ENCODE results near the gene LURAP1L.
"Not testable (repeated sequence)": the region's sequence is repeated elsewhere in the genome, so short reads cannot be mapped to it uniquely, and the experiment has no call there.

DNA sequence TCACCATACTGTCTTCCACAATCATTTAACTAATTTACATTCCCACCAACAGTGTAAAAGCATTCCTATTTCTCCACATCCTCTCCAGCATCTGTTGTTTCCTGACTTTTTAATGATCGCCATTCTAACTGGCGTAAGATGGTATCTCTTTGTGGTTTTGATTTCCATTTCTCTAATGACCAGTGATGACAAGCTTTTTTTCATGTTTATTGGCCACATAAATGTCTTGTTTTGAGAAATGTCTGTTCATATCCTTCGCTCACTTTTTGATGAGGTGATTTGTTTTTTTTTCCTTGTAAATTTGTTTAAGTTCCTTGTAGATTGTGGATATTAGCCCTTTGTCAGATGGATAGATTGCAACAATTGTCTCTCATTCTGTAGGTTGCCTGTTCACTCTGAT lies 90.6 kb downstream of the LURAP1L start:
- TF ChIP-seq, protein P1, sequence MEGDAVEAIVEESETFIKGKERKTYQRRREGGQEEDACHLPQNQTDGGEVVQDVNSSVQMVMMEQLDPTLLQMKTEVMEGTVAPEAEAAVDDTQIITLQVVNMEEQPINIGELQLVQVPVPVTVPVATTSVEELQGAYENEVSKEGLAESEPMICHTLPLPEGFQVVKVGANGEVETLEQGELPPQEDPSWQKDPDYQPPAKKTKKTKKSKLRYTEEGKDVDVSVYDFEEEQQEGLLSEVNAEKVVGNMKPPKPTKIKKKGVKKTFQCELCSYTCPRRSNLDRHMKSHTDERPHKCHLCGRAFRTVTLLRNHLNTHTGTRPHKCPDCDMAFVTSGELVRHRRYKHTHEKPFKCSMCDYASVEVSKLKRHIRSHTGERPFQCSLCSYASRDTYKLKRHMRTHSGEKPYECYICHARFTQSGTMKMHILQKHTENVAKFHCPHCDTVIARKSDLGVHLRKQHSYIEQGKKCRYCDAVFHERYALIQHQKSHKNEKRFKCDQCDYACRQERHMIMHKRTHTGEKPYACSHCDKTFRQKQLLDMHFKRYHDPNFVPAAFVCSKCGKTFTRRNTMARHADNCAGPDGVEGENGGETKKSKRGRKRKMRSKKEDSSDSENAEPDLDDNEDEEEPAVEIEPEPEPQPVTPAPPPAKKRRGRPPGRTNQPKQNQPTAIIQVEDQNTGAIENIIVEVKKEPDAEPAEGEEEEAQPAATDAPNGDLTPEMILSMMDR (IDR thresholded peaks at IDR 0.05), result not testable (repeated sequence)
- TF ChIP-seq POLR2A (IDR thresholded peaks at IDR 0.05), result not testable (repeated sequence)

All from lower leg skin (tissue), 3 donors.